GM18858 (cell line): ENCODE measurements around the gene BLM.
A peak's percentile ranks its signal among the peaks of the same experiment; 100 is the strongest.
"Not testable (repeated sequence)": the region's sequence is repeated elsewhere in the genome, so short reads cannot be mapped to it uniquely, and the experiment has no call there.

Experiments
- ATAC-seq: cut with Tn5 transposase; IDR thresholded peaks from one replicate; pipeline ENCODE4 v1.9.1; 2021; ENCODE audit not compliant: unreplicated experiment

The BLM gene

DNA sequence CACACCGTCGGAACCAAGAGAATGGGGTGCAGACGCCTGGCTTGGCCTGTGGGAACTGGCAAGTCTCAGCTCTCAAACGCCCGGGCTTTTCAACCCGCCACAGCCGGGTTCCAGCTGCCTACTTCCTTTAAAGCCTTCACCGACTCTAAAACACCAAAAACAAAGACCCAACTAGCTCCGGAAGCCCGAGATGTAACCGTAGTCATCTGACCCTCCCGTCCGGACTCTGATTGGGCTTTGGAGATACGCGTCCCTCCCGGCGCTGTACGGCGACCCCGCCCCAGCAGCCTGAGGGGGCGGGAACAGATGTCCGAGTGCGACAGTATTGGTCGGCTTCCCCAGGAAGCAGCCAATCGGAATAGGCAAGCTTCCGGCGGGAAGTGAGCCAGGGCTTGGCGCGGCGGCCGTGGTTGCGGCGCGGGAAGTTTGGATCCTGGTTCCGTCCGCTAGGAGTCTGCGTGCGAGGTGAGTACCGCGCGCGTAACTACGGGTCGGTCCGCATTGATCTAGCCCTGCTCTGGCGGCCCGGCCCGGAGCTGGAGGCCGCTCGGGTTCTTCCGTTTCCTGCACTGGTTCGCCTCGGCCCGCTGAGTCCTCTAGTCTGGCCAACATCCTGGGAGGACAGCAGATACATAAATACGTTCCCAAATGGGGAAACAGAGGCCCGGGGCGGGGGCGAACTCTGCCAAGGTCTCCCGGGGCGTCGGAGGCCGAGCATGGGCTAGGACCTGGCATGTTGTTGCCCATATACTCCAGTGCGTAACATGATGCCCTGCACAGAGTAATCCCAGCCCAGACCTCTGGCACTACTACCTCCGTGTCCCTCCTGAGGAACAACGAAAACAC, at the start of gene BLM:
TSS of gene BLM (plus strand) at position 371 of the 846 bp plus-strand sequence. CDS start 30,047 bp downstream, outside the sequence.
- ATAC-seq = peak; percentile 95

DNA sequence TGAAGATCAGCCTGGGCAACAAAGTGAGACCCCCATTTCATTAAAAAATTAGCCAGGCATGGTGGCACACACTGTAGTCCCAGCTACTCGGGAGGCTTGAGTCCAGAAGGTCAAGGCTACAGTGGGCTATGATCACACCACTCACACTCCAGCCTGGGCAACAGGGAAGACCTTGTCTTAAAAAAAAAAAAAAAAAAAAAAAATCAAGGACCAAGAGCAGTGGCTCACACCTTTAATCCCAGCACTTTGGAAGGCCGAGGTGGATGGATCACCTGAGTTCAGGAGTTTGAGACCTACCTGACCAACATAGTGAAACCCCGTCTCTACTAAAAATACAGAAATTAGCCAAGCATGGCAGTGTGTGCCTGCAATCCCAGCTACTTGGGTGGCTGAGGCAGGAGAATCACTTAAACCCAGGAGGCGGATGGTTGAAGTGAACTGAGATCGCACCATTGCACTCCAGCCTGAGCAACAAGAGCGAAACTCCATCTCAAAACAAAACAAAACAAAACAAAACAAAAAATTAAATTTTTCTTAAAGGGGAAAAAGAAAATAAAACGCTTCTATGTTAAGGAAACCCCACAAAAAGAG, 49.3 kb upstream of the BLM start:
- not testable (repeated sequence) for ATAC-seq

DNA sequence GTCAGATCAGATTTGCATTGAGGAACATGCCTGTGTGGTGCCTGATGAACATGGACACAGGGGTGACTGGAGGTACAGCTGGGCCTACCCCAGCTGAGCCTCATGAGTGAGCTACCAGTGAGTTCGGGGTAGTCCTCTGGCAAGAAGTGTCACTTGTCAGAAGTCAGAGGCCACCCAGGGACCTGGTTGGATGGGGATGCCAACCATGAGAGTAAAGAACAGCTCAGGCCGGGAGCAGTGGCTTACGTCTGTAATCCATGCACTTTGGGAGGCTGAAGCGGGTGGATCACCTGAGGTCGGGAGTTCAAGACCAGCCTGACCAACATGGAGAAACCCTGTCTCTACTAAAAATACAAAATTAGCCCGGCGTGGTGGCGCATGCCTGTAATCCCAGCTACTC, 46.5 kb upstream of the BLM start:
- ATAC-seq = not testable (repeated sequence)

DNA sequence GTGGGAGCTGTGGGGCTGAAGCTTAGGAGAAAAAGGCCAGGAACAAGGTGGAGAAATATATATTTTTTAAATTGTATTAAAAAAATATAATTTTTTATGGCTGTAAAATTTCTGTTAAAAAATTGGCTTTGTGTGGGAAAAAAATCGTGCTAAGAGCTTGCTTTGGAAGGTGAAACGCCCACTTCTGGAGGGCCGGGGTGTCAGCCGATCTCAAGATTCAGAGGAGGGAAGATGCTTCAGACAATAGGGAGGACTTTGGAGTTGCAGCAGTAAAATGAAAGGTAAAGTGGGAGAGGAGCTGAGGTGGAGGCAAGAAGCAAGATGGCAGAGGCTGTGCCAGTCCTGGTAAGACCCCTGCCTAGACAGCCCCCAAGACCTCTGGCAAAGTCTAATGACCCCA, 45.9 kb upstream of the BLM start:
- no peak for ATAC-seq

DNA sequence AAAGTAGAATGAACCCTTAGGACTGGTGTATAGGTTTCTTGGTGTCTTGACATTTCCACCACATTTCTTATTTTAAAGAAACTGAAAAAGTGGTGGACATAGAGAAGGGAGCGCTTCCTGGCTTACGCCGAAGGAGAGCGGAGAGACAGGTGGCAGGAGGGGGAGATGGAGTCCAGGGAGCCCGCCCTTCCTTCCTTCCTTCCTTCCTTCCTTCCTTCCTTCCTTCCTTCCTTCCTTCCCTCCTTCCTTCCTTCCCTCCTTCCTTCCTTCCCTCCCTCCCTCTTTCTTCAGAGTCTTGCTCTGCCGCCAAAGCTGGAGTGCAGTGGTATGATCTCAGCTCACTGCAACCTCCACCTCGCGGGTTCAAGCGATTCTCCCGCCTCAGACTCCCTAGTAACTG, 43.8 kb upstream of the BLM start:
- not testable (repeated sequence) for ATAC-seq

DNA sequence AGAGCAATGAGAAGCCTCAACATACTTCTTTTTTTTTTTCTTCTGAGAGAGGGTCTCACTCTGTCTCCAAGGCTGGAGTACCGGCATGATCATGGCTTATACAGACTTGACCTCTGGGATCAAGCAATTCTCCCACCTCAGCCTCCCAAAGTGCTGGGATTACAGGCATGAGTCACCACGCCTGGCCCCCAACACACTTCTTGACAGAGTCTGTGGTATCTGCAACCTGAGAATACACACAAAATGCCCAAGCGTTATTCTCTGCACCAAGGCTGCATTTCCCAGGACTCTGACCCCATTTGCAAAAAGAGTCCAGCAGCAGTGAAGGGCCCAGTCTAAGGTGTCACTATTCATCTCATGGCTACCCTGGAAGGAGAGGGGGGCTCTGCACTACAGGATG, 42.7 kb upstream of the BLM start:
- no peak for ATAC-seq

DNA sequence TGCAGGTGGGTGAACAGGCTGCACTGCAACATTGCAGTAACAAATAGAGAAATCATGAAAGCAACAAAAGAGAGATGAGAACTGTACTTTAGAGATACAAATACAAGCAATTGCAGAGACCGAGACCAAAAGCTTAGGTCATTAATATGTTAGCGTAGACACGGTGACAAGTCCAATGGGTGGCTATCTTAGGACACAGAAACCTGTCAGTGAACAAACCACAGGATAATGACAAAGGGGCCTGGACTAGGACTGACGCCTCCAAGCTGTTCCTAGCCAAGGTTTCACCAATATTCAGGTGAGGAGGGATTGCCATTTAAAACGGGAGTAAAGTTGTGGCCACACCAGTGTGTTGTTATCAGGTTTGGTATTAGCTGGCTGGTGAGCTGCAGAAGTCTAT, 41.7 kb upstream of the BLM start:
- no peak for ATAC-seq

DNA sequence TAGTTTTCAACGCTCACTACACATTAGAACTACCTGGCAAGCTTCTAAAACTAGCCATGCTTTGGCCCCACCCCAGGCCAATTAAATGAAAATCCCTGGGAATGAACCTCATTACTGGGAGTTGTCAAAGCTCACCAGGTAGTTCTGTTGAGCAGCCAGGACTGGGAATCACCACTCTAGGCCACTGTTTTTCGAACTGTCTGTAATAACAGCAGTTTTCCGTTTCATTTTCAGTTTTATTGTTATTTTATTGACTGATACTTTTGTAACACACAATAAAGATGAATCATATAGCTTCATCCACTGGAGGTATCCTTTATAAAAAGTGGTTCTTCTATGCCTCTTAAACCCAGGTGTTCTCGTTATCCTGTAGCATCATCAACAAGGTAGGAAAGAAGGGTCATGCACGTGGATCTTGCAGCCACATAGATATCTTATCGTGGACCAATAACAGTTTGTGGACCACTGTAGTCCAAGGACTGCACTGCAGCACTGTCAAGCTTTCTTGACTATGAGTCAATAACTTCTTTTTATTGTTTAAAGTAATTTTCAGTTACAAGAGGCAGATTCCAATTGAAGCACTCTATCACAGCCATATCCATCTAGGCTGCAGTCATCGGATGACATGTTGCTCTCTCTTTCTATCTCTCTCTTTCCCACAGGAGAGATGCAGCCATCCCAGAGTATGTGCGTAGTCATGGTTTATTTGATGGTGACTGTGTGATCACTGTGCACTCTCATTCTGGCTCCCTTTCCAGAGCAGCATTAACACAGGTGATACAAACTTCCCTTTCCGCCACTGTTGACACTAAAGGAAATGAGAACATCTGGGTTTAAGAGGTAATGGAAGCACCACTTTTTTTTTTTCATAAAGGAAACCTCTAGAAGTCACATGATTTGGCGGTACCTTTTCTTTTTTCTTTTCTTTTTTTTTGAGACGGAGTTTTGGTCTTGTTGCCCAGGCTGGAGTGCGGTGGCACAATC, 39.0 kb upstream of the BLM start:
- ATAC-seq = no peak

DNA sequence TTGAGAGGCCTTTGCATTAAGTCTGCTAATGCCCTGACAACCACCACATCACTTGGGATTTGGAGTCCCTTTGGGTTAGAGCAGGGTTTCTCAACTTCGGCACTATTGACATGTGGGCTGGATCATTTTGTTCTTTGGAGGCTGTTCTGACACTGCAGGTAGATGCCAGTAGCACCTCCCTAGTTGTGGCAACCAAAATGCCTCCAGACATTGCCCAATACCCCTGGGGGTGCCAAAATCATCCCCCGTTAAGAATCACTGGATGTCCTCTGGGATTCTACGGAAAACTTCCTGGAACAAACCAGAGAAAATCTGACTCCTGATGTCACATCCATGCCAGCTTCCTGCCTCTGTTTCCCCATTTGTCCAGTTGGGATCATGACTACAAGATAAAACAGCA, 37.2 kb upstream of the BLM start:
- ATAC-seq = no peak

DNA sequence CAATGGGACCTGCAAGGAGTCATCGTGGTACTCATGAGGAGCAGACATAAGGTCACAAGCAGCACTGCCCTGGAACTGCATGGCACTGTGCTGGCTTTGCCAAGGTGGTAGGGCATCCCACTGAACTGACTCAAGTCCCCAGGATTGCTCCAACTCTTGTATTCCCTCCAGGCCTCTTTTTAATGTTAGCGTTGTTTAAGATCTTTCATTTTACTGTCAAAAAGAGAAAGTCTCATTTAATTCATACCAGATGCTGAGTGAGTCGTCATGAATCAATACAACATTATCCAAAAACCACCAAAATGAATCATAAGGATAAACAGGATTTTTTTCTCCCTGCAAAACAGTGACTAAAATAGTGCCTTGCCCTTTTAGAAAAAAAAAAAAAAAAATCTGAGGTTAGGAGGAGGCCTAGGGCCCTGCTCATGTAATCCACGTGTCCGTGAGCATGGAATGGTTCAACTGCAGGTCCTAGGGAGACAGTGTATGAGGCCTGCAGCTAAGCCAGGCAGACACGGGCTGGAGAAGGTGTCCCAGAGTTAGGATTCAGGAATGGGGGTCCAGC, 36.7 kb upstream of the BLM start:
- ATAC-seq = no peak

DNA sequence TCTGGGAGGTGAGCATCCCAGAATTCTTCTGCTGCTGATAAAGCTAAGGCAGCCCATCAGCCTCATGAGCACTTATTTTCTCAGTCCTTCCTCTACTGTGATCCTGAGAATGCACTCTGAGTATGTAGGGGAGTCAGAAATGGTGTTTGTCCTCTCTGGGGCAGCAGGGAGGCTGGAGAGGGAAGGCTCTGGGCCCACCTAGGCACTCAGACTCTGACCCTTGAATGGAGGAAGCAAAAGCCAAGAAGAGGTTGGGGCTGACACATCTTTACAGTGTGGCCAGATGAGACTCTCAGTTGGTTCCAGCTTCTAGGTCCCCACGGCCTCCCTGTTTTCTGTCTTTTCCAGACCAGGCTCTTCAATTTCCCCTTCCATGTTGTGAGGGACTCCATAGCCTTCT, 36.1 kb upstream of the BLM start:
- no peak for ATAC-seq

DNA sequence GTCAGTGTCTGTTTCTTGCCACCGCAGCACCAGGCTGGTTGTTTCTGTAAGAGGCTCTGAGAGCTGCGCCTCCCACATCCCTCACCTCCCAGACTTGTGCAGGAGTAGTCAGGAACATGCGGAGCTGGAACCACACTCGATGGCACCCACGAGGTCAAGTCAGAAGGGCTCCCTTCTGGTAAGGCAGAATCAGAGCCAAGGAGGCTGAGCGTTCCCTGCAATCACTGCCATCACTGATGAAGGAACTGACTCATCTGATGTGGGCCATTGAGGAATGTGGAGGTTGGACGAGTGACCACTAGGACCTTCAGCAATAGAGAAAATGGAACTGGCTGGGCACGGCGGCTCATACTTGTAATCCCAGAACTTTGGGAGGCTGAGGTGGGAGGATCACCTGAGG, 35.7 kb upstream of the BLM start:
- no peak for ATAC-seq

DNA sequence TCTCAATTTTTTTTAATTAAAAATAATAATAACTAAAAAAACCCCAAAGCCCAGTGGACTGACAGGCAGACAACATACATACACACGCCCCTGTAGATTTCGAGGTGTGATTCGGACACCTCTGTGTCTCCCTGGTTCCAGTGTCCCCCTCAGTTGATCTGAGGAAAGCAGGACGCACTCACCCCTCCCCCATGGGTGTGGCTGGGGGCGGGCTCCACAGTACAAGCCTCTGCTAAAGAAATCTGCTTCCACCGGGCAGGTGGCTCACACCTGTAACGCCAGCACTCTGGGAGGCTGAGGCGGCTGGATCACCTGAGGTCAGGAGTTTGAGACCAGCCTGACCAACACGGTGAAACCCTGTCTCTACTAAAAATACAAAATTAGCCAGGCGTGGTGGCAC, 33.8 kb upstream of the BLM start:
- no peak for ATAC-seq

DNA sequence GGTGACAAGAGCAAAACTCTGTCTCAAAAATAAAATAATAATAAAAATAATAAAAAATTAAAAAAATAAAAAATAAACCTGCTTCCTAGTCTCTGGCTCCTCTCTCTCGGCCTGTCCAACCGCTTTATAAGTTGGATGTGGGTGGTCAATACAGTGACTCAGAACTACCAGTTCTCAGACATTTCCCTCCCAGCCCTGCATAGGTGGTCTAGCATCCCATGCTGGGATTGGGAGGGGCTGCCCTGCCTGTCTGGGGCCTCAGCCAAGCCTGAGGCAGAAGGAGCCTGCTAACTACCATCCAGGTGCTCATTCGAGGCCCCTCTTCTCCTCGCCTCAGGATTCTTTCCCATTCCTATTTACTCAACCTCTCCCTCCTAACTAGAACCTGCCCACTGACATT, 33.3 kb upstream of the BLM start:
- ATAC-seq = no peak

DNA sequence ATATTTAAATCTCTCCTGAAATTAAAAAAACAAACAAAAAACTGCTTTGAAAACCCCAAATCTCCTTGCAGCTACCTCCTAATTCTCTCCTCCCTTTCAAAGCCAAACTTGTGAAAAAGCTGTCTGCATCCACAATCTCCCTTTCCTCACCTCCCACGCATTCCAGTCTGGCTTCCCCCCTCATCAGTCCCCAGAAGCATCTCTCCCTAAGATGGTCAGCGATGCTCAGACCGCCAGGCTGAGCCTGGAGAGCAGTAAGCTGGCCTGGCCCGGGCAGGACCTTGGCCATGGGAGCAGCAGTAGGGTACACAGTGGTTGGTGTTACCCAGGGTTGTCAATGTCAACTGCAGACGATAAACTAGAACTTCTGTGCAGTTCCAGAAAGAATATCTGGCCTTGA, 32.9 kb upstream of the BLM start:
- ATAC-seq = no peak

DNA sequence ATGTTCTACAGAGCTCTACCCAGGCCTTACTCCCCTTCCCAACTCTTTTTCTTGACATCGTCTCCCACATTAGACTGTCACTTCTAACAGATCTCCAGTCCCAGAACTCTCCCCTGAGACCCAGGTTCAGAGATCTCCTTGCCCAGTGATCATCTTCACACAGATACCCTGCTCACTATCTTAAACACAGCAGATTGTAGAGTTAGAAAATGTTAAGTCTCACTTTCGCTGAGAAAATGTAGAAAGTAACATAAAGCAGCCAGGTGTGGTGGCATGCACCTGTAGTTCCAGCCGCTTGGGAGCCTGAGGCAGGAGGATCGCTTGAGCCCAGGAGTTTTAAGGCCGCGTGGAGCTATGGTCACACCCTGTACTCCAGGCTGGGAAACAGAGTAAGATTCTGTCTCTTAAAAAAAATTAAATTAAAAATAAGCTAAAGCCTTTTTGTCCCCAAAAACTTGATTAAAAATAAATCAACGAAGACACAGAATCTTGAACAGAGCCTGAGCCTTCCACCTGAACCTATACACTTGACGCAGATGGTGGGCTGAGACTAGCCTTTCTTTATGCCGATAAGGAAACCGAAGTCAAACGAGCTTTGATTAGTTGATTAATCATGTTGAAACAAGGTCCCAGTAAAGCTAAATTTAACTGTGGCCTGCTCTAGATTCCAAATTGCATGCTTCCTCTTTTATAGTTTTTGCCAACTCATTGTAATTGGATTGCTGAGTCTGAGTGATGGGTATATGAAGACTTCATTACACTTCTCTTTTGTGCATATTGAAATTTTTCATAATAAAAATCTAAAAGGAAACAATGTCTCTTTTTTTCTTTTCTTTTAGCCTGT, 31.3 kb upstream of the BLM start:
- ATAC-seq = peak; percentile 15

DNA sequence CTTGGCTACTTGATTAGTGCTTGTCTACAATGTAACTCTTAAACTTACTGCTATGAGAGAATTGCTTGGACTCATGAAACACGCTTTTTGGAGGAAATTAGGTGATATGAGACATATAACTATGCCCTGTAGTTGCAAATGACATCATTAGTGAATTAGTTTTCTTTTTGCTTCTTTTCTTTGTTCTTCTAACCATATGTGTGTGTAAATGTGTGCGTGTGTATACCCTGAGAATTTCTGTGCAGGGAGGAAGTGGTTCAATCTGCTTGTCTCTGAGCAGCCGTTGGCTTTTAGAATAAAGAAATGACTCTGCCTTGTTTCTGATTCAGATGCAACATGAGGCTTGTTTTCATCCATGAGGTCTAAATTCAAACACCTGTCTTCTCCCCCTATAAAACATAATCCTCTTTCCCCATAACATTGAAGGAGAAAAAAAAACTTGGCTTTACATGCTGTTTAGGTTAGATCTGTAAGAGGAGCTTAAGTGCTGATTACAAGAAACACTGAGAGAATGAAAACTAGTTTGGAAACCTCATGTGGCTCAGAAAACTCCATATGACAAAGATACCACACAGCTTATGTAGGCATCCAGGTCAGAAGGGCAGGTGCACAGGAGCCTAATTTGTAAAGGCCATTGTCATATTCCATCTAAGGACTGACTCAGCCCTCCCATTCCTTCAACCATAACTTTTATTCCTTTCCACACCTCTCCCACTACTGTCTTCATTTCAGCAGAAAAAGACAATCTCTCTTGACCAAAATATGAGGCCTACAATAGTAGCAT, 30.5 kb upstream of the BLM start:
- peak; percentile 74 for ATAC-seq

DNA sequence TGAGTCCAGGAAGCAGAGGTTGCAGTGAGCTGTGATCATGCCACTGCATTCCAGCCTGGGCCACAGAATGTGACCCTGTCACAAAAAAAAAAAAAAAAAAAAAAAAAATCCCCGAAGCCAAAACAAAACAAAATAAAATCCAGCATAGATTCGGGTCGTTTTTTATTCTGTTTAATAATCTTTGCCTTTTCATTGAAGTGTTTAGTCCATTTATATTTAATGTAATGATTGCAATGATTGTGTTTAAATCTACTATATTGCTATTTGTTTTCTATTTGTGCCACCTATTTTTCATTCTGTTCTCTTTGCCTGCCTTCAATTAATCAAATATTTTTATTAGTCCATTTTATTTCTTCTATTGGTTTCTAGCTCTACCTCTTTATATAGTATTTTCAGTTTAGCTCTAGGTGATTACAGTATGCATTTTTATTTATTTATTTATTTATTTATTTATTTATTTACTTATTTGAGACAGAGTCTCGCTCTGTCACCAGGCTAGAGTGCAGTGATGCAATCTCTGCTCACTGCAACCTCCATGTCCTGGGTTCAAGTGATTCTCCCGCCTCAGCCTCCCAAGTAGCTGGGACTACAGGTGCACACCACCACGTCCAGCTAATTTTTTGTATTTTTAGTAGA, 27.7 kb upstream of the BLM start:
- not testable (repeated sequence) for ATAC-seq

DNA sequence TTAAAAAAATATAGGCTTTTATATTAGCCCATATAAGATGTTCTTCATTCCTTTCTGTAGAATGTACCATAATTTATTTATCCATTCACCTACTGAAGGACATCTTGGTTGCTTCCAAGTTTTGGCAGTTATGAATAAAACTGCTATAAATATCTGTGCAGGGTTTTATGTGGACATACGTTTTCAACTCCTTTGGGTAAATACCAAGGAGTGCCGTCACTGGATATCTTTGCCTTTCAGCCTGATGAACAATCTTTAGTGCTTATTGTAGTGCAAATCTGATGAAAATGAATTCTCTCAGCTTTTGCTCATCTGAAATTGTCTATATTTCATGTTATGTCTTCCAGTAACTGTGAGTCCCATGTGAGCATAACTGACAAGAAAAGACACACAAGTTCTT, 26.6 kb upstream of the BLM start:
- ATAC-seq = no peak
